Activated CD8-positive, alpha-beta T cell treated with anti-CD3 and anti-CD28 coated beads for 36 hours (primary cell): Measurements from ENCODE around the gene LIX1L. TPM values are rescaled to one million over a fixed set of nuclear protein-coding genes. Genes with fewer than 3 reads are reported as not detected.

ENCODE experiments used
- ATAC-seq: fragments of 200-7000 bp; cut with Tn5 transposase; one replicate; pipeline ENCODE4 v1.10.0; 2021; ENCODE audit warnings: mild to moderate bottlenecking, moderate library complexity
- CTCF ChIA-PET: fragments of 350-600 bp; sonication (Branson Sonifier 250); formaldehyde crosslinking; loops from one replicate; lab custom pipeline; 2021; ENCODE audit warnings: antibody characterized with exemption; lab: Charles Lee
- POLR2A ChIA-PET: fragments of 350-600 bp; sonication (Branson Sonifier 250); formaldehyde crosslinking; loops from one replicate; lab custom pipeline; 2021; ENCODE audit warnings: antibody characterized with exemption; lab: Charles Lee
- DNase-seq: peaks from one replicate; pipeline ENCODE4 v3.0.0-alpha.2; 2020
- H3K27ac Mint-ChIP-seq: one replicate; pipeline ENCODE4 v1.8.0; 2021; ENCODE audit warnings: mild to moderate bottlenecking, mixed read lengths
- H3K27me3 Mint-ChIP-seq: one replicate; pipeline ENCODE4 v1.8.0; 2021; ENCODE audit warnings: mixed read lengths
- H3K36me3 Mint-ChIP-seq: one replicate; pipeline ENCODE4 v1.8.0; 2021; ENCODE audit warnings: low read depth, mixed read lengths
- H3K4me1 Mint-ChIP-seq: one replicate; pipeline ENCODE4 v1.8.0; 2021; ENCODE audit warnings: low read depth, mixed read lengths
- H3K4me3 Mint-ChIP-seq: one replicate; pipeline ENCODE4 v1.8.0; 2021; ENCODE audit warnings: mild to moderate bottlenecking, moderate library complexity, mixed read lengths
- H3K9me3 Mint-ChIP-seq: one replicate; pipeline ENCODE4 v1.8.0; 2021; ENCODE audit warnings: mixed read lengths
- intact Hi-C: fragments of 100-400 bp; cut with micrococcal nuclease; formaldehyde crosslinking; loops from one replicate; pipeline ENCODE4 v1.10.0; 2022
- total RNA-seq, 2 experiments: library from RNA; stranded (reverse); gene quantifications; one replicate each; pipeline ENCODE4 v1.2.3, GENCODE V29; 2021
- TF ChIP-seq, protein P1 (sequence below): fragments of 200-600 bp; IDR thresholded peaks from one replicate; pipeline ENCODE4 v1.8.0; 2022; ENCODE audit warnings: antibody characterized with exemption, mild to moderate bottlenecking

LIX1L gene
- total RNA-seq, 2 experiments from 2014 or later, result 41.5 to 43.6 TPM

DNA sequence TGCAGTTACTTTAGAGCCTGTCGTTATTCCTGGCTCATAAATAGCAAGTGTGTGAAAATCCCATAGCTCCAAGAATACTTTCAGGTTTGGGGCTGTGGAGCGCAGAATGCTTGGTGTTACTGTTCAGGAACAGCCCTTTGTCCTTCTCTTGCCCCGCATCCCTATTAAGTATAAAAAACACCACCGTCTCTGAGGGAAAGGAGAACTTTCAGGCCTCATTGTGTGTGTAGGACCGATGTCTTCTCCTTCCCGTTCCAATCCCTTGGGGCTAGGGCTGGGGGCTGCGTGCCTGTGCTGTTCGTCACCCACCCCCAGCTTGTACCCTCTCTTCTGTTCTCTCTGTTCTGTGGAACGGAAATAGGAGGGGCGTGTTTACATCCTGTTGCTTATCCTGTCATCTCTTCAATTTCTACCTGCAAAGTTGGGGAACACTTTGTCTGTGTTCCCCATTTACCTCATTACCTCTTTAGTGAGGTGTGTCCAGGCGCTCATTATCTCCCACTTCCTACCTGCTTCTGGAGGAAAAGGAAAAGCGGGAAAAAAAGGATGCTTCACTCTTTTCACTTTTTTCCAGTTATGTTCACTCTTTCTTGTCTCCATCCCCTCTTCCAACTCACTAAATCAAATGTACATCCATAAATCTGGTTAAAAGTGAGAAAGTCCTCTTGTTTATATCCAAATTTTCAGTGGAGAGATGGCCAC, 39.4 kb upstream of the LIX1L start:
- Mint-ChIP-seq H3K36me3 (peaks cover 41% of the 10 kb centered on the region), H3K27me3 (no peaks in the 10 kb centered on the region), H3K4me3 (peak overlapping the region; percentile 98), H3K9me3 (no peaks in the 10 kb centered on the region), H3K4me1 (peaks cover 61% of the 10 kb centered on the region), H3K27ac (peak overlapping the region; percentile 100)
- intact Hi-C loops, result loop anchor here (2.0 kb wide), 1 partner anchor 32 kb away; the partner anchor contains the start of genes ANKRD34A and POLR3GL
- peak; percentile 75 for DNase-seq
- ChIA-PET POLR2A (interaction anchor here (1.0 to 13.3 kb wide), 14 partner anchors 9 to 138 kb away, joined by 3 to 446 read pairs (median 12); partner anchors contain the start of genes ANKRD34A, LIX1L, PEX11B and PIAS3), CTCF (interaction anchor here (1.1 to 13.6 kb wide), 6 partner anchors 9 to 39 kb away, joined by 3 to 147 read pairs (median 9); no protein-coding TSS in a partner anchor)
- TF ChIP-seq, protein P1, sequence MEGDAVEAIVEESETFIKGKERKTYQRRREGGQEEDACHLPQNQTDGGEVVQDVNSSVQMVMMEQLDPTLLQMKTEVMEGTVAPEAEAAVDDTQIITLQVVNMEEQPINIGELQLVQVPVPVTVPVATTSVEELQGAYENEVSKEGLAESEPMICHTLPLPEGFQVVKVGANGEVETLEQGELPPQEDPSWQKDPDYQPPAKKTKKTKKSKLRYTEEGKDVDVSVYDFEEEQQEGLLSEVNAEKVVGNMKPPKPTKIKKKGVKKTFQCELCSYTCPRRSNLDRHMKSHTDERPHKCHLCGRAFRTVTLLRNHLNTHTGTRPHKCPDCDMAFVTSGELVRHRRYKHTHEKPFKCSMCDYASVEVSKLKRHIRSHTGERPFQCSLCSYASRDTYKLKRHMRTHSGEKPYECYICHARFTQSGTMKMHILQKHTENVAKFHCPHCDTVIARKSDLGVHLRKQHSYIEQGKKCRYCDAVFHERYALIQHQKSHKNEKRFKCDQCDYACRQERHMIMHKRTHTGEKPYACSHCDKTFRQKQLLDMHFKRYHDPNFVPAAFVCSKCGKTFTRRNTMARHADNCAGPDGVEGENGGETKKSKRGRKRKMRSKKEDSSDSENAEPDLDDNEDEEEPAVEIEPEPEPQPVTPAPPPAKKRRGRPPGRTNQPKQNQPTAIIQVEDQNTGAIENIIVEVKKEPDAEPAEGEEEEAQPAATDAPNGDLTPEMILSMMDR, result no peak
- peak; percentile 60 for ATAC-seq

DNA sequence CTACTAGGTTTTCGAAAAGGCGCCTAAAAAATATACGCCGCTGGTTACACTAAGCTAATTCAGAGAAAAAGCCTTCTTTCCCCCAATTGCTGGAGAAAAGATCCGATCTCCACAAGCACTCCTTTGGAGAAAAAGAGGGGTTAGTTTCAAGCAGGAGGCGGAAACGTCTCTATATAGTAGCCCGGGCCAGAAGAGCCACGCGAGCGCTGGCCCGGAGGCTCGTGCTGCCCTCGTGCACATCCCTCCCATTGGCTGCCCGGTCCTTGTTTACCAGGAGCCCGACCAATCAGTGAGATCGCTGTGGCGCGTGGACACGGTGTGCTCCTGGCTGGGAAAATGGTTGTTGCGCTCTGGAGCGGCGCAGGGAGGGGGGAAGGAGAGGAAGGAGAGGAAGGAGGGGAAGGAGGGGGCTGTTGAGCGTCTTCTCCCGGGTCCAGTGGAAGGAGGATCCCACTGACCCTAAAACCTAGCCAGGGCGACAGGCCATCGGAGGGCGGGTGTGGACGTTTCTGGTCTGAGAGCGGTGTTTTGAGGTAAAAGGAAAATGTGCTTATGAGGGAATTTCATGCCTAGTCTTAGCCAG, 38.7 kb upstream of the LIX1L start, which contains the start of gene TXNIP:
Gene TXNIP, minus strand, starts transcription at position 147 of the 583 bp plus-strand sequence. CDS start 313 bp downstream, outside the sequence.
- intact Hi-C loops, result loop anchor here (2.0 kb wide), 1 partner anchor 32 kb away; the partner anchor contains the start of genes ANKRD34A and POLR3GL
- CTCF ChIA-PET, result interaction anchor here (0.6 to 13.6 kb wide), 7 partner anchors 9 to 48 kb away, joined by 3 to 147 read pairs (median 3); no protein-coding TSS in a partner anchor
- Mint-ChIP-seq H3K27me3 (no peaks in the 10 kb centered on the region), H3K4me1 (peaks cover 61% of the 10 kb centered on the region), H3K27ac (peak within 1 kb of the TSS; percentile 100), H3K36me3 (peaks cover 47% of the 10 kb centered on the region), H3K4me3 (peak within 1 kb of the TSS; percentile 98), H3K9me3 (no peaks in the 10 kb centered on the region)
- TF ChIP-seq, protein P1, result no peak
- POLR2A ChIA-PET, result interaction anchor here (1.0 to 13.3 kb wide), 18 partner anchors 10 to 138 kb away, joined by 3 to 446 read pairs (median 8); partner anchors contain the start of genes ANKRD34A, LIX1L, PEX11B and PIAS3
- ATAC-seq (peak; percentile 79), DNase-seq (peak; percentile 98)

DNA sequence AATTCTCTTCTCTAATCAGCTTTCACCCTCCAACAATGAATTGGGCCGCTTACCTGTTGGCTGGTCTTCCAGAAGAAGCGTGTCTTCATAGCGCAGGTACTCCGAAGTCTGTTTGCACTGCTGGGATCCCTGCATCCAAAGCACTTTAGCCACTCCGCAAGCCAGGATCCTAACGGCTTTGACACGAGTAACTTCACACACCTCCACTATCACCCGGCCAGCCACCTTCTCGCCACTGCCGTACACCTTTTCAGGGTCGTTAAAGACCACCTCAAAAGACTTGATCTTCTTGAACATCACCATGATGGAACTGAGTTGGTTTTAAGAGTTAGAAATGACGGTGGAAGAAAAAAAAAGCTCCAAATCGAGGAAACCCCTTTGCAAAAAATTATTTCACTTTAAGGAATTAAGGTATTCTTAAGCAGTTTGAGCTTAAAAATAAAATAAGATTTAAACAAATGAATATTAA, 38.2 kb upstream of the LIX1L start:
- Mint-ChIP-seq H3K9me3 (no peaks in the 10 kb centered on the region), H3K4me3 (peak overlapping the region; percentile 98), H3K27ac (peak overlapping the region; percentile 100), H3K36me3 (peaks cover 48% of the 10 kb centered on the region), H3K4me1 (peaks cover 61% of the 10 kb centered on the region), H3K27me3 (no peaks in the 10 kb centered on the region)
- TF ChIP-seq, protein P1, result no peak
- DNase-seq, result no peak
- ChIA-PET POLR2A (interaction anchor here (1.0 to 13.3 kb wide), 16 partner anchors 10 to 137 kb away, joined by 3 to 446 read pairs (median 10); partner anchors contain the start of genes ANKRD34A, LIX1L, PEX11B and PIAS3), CTCF (interaction anchor here (0.6 to 13.6 kb wide), 7 partner anchors 9 to 48 kb away, joined by 3 to 147 read pairs (median 3); no protein-coding TSS in a partner anchor)
- no peak for ATAC-seq
- intact Hi-C loops, result loop anchor here (2.0 kb wide), 1 partner anchor 31 kb away; the partner anchor contains the start of genes ANKRD34A and POLR3GL

DNA sequence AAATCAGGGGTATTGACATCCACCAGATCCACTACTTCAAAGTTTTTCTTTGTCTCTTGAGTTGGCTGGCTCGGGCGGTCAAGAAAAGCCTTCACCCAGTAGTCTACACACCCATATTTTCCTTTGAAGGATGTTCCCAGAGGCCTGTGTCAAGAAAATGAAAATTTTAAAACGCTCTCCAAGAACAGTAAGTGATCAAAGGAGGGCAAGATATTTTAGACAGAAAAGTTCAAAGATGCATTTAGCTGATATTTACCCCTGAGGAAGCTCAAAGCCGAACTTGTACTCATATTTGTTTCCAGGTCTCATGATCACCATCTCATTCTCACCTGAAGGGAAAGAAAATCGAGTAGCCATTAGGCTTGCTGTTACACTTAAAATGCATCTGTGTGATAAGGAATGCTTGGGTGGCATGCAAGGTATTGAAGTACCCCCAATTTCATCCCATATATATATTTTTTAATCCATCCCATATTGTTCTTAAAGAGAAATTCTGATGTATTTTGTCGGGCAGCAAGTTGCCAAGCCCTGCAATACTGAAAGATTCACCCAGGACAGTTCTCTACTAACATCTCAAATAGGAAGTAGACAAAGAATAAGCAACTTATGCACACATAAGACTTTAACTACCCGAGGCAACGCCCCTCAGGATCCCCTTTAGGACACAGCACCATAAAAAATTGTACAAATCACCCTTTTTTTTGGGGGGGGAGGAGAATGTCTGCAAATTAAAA, 37.5 kb upstream of the LIX1L start:
- H3K4me3 Mint-ChIP-seq, result peak overlapping the region; percentile 98
- ATAC-seq (no peak), DNase-seq (no peak)
- ChIA-PET CTCF (interaction anchor here (2.3 to 13.6 kb wide), 3 partner anchors 12 to 41 kb away, joined by 13 to 147 read pairs (median 24); no protein-coding TSS in a partner anchor), POLR2A (interaction anchor here (1.0 to 13.3 kb wide), 16 partner anchors 7 to 115 kb away, joined by 3 to 446 read pairs (median 10); partner anchors contain the start of genes ANKRD34A, LIX1L, PEX11B and POLR3GL)
- peaks cover 68% of the 10 kb centered on the region for H3K4me1 Mint-ChIP-seq
- H3K9me3 Mint-ChIP-seq, result no peaks in the 10 kb centered on the region
- H3K27me3 Mint-ChIP-seq, result no peaks in the 10 kb centered on the region
- H3K36me3 Mint-ChIP-seq, result peaks cover 48% of the 10 kb centered on the region
- intact Hi-C loops, result no loop called here
- TF ChIP-seq, protein P1, result no peak
- peak overlapping the region; percentile 100 for H3K27ac Mint-ChIP-seq
